ENCODE results near the gene SPDYE4.
A peak's percentile ranks its signal among the peaks of the same experiment; 100 is the strongest.

Gene SPDYE4

GRCh38 chr17:8762012-8762411, 3.7 kb upstream of the SPDYE4 start:
- DNase-seq (ENCODE audit: low read depth): no peak
- no peak overlapping the region for H3K4me3 ChIP-seq (ENCODE audit: control insufficient read depth, low read depth, low read length)
- TF ChIP-seq CTCF (IDR thresholded peaks at IDR 0.05; ENCODE audit: control insufficient read depth, insufficient read depth, low read depth, low read length, missing control alignments): no peak

- no peak overlapping the region for H3K4me3 ChIP-seq (ENCODE audit: control insufficient read depth, low read depth, low read length)
- TF ChIP-seq CTCF (IDR thresholded peaks at IDR 0.05; ENCODE audit: control insufficient read depth, insufficient read depth, low read depth, low read length, missing control alignments): no peak
- DNase-seq (ENCODE audit: low read depth): no peak
Observed at GRCh38 chr17:8757189-8757588, 1.2 kb downstream of the SPDYE4 start.

GRCh38 chr17:8755590-8756255, 2.6 kb downstream of the SPDYE4 start:
- no peak overlapping the region for H3K4me3 ChIP-seq (ENCODE audit: control insufficient read depth, low read depth, low read length)
- no peak for DNase-seq (ENCODE audit: low read depth)
- TF ChIP-seq CTCF (IDR thresholded peaks at IDR 0.05; ENCODE audit: control insufficient read depth, insufficient read depth, low read depth, low read length, missing control alignments): no peak

GRCh38 chr17:8754890-8755289, 3.5 kb downstream of the SPDYE4 start:
- no peak for DNase-seq (ENCODE audit: low read depth)
- H3K4me3 ChIP-seq (ENCODE audit: control insufficient read depth, low read depth, low read length): no peak overlapping the region
- no peak for TF ChIP-seq CTCF (IDR thresholded peaks at IDR 0.05; ENCODE audit: control insufficient read depth, insufficient read depth, low read depth, low read length, missing control alignments)

- TF ChIP-seq CTCF (IDR thresholded peaks at IDR 0.05; ENCODE audit: control insufficient read depth, insufficient read depth, low read depth, low read length, missing control alignments): peak; percentile 52
- DNase-seq (ENCODE audit: low read depth): no peak
- H3K4me3 ChIP-seq (ENCODE audit: control insufficient read depth, low read depth, low read length): no peak overlapping the region
Observed at GRCh38 chr17:8753976-8754440, 4.3 kb downstream of the SPDYE4 start.

GRCh38 chr17:8753136-8753975, 5.0 kb downstream of the SPDYE4 start:
- no peak for TF ChIP-seq CTCF (IDR thresholded peaks at IDR 0.05; ENCODE audit: control insufficient read depth, insufficient read depth, low read depth, low read length, missing control alignments)
- no peak overlapping the region for H3K4me3 ChIP-seq (ENCODE audit: control insufficient read depth, low read depth, low read length)
- no peak for DNase-seq (ENCODE audit: low read depth)

Measured in AG09309 (cell line).